CD4-positive, alpha-beta T cell treated with Interferon gamma for 1 hour (primary cell): ENCODE results near the gene ZCRB1.

Experiments used
- DNase-seq: peaks from one replicate; pipeline ENCODE4 v3.0.0-alpha.2; 2020

The ZCRB1 gene

DNA sequence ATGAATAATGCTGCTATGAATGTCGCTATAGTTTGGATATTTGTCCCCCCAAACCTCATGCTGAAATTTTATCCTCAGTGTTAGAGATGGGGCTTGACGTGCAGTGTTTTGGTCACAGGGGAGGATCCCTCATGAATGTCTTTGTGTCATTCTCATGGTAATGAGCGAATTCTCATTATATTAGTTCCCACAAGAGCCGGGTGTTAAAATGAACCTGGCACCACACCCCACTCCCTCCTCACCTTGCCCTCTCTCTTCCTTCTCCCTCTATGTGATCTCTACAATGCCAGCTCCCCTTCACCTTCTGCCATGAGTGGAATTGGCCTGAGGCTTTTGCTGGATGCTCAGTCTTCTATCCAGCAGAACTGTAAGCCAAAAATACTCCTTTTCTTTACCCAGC is 50.4 kb downstream of the ZCRB1 start:
- DNase-seq: no peak

GRCh38 chr12:42273706-42274105 is 52.2 kb downstream of the ZCRB1 start:
- no peak for DNase-seq

GRCh38 chr12:42270596-42270995 is 55.3 kb downstream of the ZCRB1 start:
- DNase-seq: no peak

DNA sequence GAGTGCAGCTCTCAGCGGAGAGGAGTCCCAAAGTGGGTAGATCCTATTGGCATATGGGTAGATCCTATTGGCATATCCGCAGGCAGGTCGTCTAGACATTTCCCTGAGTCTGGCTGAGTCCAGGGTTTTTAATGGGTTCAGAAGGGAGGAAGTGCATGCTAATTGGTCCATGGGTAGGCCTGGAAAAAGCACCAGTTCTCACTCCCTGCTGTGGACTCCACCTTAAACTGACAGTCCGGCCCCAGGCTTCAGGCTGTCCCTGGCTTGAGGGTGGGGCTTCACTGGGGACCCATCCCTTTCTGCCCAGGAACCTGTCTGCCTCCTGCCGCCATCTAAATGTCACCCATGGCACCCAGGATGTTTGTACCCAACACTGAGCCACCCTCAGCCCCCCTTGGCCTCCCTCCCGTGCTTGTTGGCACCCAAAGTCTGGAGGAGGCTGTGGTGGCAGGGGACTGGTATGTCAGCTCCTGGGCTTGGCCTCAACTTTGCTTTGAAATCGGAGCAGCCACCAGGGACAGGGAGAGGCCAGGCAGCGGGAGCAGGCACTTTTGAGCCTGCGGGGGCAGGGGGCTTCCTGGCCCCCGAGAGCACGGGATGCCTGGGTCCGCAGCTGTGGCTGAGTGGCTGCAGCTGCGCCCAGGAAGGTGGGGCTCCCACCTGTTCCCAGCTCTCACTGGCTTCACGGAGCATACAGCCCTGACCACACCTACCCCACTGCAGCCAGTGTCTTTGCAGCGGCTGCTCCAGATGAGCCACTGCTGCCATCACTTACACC is 58.3 kb downstream of the ZCRB1 start:
- DNase-seq: no peak

DNA sequence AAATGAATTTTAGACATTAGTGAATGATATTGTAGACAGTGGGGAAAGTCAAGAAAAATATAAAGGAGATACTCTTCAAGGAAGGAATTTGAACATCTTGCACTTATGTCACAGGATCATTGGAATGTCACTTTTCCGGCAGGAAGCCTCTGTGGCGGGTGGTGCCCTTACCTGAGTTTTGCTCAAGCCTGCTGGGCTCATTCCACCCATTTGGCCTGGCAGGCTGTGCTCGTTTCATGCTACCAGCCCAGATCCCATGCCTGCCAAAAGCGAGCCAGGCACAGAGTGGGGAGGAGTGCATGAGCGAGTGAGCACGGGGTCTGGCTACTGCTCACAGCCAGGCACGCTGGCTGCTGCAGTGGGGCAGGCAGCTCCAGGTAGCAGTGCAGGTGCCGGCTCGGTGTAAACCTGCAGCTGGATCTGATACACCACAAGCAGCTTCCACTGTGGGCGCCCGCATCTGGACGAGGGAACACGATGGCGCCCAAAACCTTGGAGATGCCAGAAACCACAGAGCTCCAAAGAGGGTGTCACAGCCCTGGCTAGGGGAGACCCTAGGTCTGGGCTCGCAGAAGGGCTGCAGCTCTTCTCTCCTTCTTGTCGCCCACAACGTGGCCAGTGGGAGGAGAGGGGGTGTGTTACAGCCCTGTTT is 59.2 kb downstream of the ZCRB1 start:
- DNase-seq: no peak

DNA sequence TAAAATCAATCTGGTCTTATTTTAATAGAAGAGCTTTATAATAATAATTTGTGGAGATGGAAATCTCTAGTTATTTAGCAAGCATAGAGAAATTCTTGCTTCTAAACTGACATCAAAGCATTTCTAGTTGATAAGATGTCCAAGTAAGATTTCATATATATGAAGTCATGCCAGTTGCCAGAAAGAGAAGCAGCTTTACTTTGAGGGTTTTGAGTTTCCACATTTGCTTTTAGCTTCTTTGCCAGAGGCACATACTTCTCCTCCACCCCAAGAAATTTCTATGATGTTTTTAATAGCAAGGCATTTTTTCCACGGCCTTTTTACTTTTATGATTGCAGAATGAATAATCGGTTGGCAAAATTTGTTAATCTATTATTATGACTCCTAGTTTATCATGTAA is 63.6 kb downstream of the ZCRB1 start:
- DNase-seq: no peak
